Activated T-helper 9 cell treated with anti-CD3 and anti-CD28 coated beads, Interleukin-2, amount 50 U/mL, for 16 hours (primary cell): Measurements from ENCODE around the gene TNFRSF6B.

Experiments used
- DNase-seq: peaks from one replicate; pipeline ENCODE4 v3.0.0-alpha.2; 2020; ENCODE audit warnings: low read depth

The TNFRSF6B gene

DNA sequence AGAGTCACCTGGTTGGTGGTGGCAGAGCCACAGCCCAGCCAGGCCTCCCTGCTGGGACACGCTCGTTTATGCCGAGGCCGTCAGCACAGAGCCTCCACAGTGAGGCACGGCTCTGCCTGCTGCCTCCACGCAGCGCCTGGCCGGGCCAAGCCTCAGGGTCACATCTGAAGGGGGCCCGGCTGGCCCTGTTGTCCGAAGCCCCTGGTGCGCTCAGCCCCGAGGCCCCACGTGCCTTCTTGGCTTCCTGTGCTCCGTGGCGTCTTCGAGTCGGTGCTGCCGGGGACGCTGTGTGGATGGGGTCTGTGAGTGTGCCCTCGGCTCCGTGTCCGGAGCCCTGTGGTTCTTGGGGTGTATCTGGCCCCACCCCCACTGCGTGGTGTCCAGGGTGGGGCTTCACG lies 10.4 kb upstream of the TNFRSF6B start:
- no peak for DNase-seq

GRCh38 chr20:63686492-63687321 lies 9.7 kb upstream of the TNFRSF6B start:
- no peak for DNase-seq

DNA sequence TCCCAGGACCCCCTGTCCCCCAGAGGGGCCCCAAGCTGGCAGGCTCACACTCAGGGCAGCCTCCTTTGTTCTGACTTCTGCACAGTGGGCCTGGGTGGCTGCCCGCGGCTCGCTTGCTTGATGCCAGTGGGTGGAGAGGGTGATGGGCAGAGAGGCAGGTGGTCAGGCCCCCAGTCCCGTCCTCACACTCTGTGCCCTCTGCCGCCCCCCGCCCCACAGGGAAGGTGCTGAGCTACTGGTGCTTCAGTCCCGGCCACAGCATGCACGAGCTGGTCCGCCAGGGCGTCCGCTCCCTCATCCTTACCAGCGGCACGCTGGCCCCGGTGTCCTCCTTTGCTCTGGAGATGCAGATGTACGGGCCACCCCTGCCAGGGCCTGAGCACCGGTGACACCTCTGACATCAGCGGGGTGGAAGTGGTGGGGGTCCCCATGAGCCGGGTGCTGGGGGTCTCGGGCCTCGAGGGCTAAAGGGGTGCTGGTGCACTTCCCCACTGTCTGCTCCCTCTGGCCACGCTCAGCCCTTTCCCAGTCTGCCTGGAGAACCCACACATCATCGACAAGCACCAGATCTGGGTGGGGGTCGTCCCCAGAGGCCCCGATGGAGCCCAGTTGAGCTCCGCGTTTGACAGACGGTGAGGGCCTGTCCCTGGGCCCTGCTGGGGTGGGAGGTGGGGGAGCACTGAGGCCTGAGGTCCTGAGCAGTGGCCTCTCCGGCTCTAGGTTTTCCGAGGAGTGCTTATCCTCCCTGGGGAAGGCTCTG lies 8.9 kb upstream of the TNFRSF6B start:
- no peak for DNase-seq

- no peak for DNase-seq
Observed at GRCh38 chr20:63688228-63689045, 8.0 kb upstream of the TNFRSF6B start.

DNA sequence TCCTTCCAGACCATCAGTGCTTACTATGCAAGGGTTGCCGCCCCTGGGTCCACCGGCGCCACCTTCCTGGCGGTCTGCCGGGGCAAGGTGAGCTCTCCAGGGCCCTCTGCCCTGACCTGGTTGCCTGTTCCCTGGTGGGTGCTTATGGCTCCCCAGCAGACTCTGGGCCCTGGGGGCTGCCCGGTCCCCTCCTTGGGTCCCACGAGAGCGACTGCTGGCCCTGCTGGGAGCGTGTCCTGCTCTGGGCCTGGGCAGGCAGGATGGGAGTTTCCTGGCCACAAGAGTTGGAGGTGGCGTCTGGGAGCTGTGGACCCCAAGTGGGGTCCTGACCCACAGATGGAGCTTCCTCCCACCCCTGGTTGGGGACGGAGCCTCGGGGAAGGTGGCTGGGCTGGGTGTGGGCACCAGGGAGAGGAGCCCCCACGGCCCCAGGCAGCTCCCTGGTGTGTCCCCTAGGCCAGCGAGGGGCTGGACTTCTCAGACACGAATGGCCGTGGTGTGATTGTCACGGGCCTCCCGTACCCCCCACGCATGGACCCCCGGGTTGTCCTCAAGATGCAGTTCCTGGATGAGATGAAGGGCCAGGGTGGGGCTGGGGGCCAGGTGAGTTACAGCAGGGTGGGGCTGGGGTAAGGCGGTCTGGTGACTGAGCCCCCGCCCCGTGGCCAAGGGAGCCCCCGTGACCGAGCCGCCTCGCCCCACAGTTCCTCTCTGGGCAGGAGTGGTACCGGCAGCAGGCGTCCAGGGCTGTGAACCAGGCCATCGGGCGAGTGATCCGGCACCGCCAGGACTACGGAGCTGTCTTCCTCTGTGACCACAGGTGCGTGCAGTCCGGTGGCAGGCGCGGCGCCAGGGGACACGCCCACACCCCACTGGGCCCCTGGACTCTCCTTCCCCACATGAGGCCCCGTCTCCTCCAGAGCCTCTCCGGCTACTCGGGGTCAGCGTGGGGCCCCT lies 7.1 kb upstream of the TNFRSF6B start:
- no peak for DNase-seq

DNA sequence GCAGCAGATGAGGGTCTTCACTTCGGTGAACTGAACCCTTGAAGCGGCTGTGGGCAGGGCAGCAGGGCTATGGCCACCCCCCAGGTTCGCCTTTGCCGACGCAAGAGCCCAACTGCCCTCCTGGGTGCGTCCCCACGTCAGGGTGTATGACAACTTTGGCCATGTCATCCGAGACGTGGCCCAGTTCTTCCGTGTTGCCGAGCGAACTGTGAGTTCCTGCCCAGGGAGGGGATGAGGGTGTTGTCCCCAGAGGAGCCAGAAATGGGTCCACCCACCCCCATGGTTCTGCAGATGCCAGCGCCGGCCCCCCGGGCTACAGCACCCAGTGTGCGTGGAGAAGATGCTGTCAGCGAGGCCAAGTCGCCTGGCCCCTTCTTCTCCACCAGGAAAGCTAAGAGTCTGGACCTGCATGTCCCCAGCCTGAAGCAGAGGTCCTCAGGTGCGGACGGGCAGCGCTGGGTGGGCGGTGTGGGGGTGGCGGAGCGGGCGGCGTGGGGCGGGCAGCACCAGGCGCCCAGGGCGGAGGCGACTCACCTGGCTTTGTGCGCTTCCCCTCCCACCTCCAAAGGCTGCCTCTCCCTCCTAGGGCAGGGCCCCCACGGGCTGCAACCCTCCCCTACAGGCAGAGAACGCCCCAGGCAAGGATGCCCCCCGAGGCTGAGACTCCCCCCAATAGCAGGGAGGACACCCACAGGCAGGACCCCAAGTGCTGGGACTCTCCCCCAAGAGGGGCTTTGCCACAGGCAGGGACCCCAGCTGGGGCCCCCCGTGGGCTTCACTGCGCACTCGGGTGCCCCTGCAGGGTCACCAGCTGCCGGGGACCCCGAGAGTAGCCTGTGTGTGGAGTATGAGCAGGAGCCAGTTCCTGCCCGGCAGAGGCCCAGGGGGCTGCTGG lies 6.2 kb upstream of the TNFRSF6B start:
- DNase-seq = no peak

GRCh38 chr20:63690898-63691710 lies 5.3 kb upstream of the TNFRSF6B start:
- DNase-seq = no peak

GRCh38 chr20:63691711-63692435 lies 4.6 kb upstream of the TNFRSF6B start:
- no peak for DNase-seq

DNA sequence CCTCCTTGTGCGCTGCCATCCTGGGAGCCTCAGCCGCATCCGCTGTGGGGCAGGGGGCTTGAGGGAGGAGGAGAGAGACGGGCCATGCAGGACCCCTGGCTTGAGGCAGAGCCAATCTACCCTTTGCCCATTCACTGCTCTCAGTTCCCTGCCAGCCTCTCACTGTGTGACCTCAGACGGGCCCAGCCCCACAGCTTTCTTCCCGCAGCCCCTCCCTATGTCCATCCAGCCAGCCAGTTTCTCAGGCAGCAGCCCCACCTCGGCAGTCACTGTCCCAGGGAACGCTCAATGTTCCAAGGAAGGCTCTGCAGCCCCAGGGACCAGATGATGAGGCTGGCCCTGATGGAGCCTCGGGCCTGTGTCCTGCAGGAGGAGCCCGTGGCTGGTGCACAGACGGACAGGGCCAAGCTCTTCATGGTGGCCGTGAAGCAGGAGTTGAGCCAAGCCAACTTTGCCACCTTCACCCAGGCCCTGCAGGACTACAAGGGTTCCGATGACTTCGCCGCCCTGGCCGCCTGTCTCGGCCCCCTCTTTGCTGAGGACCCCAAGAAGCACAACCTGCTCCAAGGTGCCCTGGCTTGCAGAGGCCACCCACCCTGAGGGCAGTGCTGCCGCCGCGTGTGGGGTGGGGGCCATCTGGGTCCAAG lies 3.9 kb upstream of the TNFRSF6B start:
- no peak for DNase-seq

DNA sequence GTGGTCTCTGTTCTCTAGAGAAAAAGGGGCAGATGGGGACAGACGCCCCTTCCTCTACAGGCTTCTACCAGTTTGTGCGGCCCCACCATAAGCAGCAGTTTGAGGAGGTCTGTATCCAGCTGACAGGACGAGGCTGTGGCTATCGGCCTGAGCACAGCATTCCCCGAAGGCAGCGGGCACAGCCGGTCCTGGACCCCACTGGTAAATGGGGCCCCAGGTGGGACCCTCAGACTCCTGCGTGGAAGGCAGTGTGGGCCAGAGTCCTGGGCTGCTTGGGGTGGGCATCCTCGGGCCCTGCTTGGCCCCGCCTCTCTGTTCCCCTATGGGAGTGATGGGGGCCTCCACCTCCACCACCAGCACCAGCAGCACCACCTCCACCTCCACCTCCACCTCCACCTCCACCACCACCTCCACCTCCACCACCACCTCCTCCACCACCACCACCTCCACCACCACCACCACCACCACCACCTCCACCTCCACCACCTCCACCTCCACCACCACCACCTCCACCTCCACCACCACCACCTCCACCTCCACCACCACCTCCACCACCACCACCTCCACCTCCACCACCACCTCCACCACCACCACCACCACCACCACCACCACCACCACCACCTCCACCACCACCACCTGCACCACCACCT lies 3.2 kb upstream of the TNFRSF6B start:
- no peak for DNase-seq

DNA sequence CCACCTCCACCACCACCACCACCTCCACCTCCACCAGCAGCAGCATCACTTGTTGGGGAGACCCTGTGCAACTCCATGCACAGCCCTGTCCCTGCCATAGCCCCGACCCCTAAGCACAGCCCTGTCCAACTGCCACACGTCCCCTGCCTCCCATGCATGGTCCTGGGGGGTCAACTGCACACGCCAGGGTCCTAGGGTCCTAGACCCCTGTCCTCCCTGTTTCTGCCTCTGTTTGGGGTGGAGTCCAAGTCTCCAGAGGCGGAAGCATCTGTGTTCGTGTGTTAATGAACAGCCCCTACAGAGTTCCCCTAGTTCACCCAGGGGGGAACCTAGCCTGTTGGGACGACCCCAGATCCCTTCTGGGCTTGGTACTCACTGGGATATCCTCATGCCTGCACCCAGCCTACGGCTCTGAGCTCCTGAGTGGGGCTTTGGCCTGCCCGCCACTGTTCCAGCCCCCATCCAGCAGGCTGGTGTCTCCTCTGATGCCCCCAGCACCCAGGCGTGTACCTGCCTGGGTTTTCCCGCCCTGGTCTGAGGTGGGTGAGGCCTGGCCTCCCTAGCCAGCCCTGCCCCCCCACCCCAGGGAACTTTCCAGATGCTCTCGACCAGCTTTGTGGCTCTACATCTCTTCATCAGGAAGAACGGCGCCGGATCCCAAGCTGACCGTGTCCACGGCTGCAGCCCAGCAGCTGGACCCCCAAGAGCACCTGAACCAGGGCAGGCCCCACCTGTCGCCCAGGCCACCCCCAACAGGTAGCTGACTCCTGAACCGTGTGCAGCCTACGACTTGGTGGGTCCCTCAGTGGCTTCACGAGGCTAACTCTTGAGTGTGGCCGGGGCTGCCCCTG lies 2.5 kb upstream of the TNFRSF6B start:
- no peak for DNase-seq

GRCh38 chr20:63694584-63695423 lies 1.6 kb upstream of the TNFRSF6B start:
- no peak for DNase-seq

GRCh38 chr20:63695424-63696305 lies 787 bp upstream of the TNFRSF6B start:
- DNase-seq = no peak

DNA sequence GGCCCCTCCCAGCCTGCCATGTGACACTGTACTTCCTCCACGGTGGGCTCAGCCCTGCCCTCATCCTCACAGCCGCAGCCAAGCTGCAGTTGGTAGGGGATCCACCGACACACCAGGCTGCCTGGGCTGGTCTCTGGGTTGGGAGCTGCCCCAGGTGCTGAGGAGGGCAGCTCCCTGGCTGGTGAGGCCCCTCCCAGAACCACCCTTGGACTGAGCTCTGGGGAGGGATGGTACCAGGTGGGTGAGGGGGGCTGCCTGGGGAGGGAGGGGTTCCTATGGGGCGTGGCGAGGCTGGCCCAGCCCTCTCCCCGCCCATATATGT lies 185 bp upstream of the TNFRSF6B start:
- DNase-seq = no peak

GRCh38 chr20:63697357-63697867 lies 960 bp downstream of the TNFRSF6B start:
- DNase-seq = no peak
